HG02571 (cell line): Measurements from ENCODE around the gene STPG3.

Experiments
- ATAC-seq: cut with Tn5 transposase; IDR thresholded peaks from one replicate; pipeline ENCODE4 v1.9.1; 2021; ENCODE audit warnings: mild to moderate bottlenecking, moderate library complexity; ENCODE audit not compliant: unreplicated experiment

The STPG3 gene

DNA sequence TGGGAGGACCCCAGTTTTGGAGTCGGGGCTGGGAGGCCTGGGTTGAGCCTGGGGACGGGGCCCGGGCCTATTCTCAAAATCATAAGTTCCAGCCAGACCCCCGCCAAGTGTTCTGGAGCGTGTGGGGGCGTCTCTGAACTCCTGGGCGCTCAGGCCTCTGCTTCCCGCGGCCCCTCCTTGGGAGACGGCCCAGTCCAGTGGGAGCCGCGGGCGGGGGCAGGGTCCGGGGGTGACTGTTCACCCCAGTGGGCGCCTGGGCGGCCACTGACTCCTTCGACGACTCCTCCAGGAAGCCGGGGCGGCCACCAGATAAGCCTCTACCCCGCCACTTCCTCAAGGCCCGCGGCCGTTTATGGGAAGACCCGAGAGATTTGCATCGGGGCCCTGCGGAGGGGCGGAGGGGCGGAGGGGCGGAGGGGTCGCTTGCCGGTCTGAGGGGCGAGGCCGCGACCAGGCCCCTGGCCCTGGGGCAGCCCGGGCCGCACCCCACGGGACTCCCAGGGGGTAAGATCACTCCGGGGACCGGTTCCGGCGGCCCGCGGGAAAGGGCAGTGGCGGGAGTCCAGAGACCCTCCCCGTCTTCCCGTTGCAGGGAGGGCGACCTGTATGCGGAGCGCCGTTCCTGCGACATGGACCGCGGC, 27.1 kb downstream of the STPG3 start:
- ATAC-seq, result no peak

GRCh38 chr9:137278721-137279711, 27.9 kb downstream of the STPG3 start:
- ATAC-seq, result no peak

- ATAC-seq, result no peak
Observed at GRCh38 chr9:137279741-137280473, 28.8 kb downstream of the STPG3 start.

DNA sequence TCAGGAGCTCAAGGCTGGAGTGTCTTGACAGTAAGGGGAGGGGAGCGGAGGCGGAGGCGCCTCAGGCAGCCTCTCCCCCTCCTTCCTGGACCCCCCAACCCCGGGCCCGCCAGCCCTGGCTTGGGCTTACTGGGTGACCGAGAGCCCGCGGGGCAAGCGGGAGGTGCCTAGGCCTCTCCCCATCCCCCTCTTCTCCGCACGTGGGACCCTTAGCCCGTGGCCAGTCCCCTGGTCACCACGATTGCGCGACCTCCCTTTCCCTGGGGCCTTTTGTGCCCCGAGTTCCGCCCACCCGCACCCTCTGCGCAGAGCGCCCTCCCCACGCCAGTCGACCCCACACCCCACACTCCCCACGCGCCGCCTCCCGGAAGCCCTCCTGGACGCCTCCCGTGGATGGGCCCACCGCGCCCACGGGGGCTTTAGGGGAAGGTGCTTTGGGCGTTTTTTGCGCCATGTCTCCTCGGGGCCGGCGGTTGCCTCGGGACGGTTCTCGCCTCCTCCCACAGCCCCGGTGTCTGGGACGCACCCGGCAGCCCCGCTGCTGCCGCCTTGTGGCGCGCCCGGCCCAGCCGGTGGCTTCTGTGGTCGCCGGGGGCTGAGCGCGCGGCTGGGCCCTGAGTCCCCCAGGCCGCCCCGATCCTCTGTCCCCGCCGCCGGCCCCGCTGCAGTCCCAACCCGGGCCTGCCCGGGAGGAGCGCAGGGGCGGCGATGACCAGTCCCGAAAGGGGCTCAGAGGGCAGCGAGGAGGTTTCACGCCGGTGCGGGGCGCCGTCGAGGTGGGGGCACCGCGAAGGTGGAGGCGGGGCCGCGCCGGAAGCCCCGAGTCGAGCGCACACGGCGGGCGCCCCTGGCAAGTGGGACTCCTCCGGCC, 29.6 kb downstream of the STPG3 start:
- ATAC-seq, result no peak

GRCh38 chr9:137281345-137282116, 30.4 kb downstream of the STPG3 start:
- no peak for ATAC-seq

DNA sequence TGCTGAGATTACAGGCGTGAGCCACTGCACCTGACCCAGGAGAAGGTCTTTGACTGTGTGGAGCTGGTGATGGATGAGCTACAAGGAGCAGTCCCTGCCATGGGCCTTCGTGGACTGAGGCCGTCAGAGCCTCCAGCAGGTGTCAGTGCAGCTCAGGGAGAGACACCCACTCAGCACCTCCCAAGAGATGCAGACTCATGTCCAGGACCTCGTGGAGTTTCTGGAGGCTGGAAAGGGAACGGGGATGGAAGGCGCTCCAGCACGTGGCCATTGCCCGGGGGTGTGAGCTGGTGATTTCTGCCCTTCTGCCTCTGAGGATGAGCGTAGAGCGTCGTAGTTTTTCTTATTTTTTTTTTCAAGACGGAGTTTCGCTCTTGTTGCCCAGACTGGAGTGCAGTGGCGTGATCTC, 35.9 kb downstream of the STPG3 start:
- ATAC-seq, result no peak

GRCh38 chr9:137293094-137293481, 42.0 kb downstream of the STPG3 start:
- no peak for ATAC-seq

DNA sequence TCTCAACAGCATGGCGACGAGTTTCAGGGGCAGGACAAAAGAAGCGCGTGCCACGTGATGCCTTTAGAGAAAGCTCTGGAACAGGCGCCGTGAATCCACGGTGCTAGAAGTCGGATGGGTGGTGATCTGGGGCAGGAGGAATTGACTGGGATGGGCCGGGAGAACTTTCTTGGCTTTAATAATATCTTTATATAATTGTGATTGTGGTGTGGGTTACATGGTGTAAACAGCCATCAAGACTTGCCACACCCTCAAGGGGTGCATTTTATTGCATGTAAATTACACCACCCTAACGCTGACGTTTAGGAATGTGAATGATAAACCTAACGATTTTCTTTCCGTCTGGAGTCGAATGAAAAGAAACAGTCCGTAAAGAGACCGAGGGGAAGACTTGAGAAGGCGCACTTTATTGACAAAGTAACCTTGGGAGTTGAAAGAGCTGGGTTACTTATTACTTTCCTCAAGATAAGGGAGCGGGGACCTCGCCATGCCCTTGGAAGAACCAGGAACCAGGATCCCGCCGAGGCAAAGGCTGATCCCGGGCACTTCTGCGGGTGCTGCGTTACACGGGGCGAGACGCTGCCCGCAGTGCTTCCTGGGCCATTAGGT, 42.5 kb downstream of the STPG3 start:
- no peak for ATAC-seq

GRCh38 chr9:137294091-137294680, 43.1 kb downstream of the STPG3 start:
- no peak for ATAC-seq

DNA sequence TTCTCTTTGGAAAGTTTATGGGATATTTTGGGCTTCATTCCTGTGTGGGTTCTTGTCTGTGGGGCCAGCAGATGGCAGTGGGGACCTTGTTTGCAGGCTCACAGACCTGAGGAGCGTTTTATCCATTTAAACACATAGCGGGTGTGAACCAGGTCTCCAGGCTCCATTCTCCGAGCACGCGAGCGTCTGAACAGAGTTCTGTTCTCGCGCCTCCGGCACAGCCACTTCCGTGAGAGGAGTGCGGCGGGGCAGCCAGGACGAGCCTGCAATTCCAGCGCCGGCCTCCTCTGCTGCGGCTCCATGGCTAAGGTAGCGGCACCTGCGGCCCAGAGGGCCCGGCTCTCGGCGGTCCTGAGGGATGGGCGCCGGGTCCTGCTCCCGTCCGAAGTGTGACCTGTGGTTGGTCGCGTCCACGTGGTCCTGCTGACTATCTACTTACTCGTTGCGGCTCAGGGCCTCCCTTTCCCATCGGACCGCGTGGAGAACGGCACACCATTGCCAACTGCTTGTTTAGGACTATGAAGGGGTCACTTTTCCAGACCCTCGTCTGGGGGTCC, 43.7 kb downstream of the STPG3 start:
- ATAC-seq, result no peak

GRCh38 chr9:137295238-137295811, 44.2 kb downstream of the STPG3 start:
- ATAC-seq, result no peak

DNA sequence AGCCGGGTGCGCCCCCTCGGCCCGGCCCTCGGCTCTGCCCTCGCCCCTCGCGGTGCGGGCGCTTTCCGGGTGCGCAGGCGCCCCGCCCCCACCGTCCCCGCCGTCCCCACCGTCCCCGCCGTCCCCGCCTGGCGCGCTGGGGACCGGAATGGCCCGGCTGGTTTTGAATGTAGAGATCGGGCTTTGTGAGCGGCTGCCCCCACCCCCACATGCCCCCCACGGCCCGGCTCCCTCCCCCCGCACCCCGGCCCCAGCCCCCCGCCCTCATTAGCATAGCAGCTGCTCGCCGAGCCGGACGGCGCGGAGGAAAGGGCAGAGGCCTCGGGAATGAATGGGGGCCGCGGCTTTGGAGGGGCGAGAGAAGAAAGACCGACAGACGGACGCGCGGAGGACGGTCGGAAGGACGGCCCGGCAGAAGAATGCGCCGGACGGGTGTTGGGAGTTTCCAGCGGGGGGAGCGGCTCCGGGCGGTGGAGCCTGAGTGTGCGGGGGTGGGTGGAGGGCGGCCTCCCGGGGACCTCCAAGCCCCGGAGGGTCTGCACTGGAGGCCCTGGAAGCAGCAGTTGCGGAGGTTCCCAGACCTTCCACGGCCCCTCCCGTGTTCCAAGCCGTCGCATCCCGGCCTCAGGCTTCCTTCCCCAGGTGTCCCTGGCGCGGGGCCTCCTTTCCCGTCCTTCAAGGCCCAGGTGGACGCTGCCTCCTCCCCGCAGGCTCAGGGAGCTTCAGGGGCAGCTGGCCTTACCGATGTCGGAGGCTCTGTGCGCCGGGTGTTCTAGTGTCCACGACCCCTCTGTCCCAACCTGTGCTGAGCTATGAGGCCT, 45.0 kb downstream of the STPG3 start:
- ATAC-seq, result no peak

DNA sequence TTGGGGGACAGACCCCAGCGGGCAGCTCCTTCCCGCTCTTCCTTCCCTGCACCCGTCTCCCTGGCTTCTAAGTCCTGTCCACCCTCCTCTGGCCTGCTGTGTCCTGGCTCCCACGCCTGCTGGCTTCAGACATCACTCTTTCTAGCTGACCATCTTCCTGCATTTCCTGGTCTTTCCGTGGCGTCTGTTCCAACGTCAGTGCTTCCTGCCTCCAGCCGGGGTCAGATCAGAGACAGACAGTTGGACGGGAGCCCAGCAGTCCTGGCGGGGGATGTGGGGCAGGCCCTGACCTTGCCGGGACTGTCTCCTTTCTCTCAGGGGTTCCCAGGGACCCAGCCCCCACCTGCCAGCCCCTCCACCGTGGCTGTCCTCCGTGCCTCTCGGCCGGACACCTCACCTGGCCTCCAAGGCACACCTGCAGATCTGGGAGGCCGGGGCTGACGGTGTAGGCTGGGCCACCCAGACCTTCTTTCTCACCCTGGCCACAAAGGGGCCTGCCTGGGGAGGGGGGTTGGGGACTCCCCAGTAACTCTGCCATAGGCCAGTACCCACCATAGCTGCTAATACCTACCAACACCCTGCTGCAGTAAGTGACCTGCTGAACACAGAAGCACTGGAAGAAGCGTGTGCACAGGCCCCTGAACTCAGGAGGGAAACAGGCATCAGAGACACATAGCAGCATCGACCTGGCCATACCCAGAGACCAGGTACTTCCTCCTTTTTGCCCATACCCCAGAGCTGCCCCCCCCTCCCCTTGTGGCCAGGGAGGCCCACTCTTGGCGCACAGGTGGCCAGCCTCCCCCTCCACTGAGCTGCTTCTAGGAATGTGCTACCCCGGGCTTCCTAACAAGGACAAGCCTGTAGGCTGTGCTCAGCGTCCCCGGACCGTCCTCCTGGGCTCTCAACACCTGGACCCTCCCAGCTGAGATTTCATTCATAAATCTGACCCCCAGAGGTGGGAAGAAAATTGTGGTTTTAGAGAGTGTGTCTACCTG, 45.9 kb downstream of the STPG3 start:
- ATAC-seq, result no peak

DNA sequence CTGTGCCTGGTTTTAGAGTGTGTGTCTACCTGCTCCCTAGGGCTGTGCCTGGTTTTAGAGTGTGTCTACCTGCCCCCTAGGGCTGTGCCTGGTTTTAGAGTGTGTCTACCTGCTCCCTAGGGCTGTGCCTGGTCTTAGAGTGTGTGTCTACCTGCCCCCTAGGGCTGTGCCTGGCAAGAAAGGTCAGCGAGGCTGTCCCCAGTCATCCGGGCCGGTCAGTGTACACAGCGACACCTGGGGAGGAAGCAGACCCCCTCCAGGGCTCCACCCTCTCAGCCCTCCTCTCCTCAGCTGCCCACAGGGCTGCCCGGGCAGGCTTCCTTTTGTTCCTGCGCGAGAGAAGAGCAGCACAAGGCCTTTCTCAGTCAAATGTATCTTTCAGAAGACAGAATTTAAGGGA, 46.9 kb downstream of the STPG3 start:
- ATAC-seq, result no peak

DNA sequence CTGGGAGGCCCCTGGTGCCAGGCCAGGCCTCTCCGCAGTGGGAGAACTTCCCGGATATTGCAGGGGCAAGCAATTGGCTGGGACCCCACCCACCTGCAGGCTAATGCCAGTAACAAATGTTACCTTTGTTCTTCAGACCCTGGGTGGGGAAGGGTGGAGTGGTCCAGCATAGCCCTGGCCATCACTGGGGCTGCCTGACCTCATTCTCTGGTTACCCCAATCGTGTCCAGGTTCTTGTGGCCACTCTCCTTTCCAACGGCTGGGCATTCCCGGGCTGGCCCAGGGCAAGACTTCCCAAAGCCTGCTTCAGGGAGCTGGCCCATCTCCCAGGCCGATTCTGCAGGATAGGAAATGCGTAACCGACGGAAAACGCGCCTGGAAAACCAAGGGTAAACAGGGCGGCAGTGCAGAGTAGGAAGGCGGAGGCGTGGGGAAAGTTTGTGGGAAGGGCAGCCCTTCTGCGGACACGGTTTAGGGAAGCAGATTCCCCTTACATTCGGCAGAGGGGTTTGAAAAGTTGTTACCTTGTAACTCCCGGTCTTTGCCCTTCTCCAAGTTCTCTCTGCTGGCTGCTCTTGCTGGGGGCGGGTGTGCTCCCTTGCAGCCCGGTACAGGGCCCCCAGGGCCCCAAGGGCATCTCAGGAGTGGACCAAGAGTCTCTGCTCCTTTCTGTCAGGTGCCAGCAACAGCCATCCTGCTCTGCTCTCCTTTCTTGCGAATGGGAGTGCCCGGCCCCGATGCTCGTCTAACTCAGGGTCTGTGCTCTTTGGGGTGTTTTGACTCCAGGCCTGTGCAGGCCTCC, 47.5 kb downstream of the STPG3 start:
- no peak for ATAC-seq

GRCh38 chr9:137299203-137299565, 48.1 kb downstream of the STPG3 start:
- ATAC-seq, result no peak
